Chondrocyte (in vitro differentiated cells): Measurements from ENCODE around the gene OLFML2B. TPM values are rescaled to one million over a fixed set of nuclear protein-coding genes. Genes with fewer than 3 reads are reported as not detected.

ENCODE experiments used
- DNase-seq: peaks from one replicate; pipeline ENCODE4 v3.0.0; 2021; ENCODE audit warnings: mixed read lengths, low spot score
- H3K27ac Mint-ChIP-seq: one replicate; pipeline ENCODE4 v1.8.0; 2021; ENCODE audit warnings: mild to moderate bottlenecking, moderate library complexity, mixed read lengths; ENCODE audit not compliant: unreplicated experiment
- H3K27me3 Mint-ChIP-seq: 2 replicates; pipeline ENCODE4 v1.8.0; 2021; ENCODE audit warnings: low read depth, mixed read lengths
- H3K36me3 Mint-ChIP-seq: 2 replicates; pipeline ENCODE4 v1.8.0; 2021; ENCODE audit warnings: low read depth, mixed read lengths
- H3K4me1 Mint-ChIP-seq: 2 replicates; pipeline ENCODE4 v1.8.0; 2021; ENCODE audit warnings: low read depth, mild to moderate bottlenecking, mixed read lengths
- H3K4me3 Mint-ChIP-seq: one replicate; pipeline ENCODE4 v1.8.0; 2021; ENCODE audit warnings: mild to moderate bottlenecking, moderate library complexity, mixed read lengths; ENCODE audit not compliant: unreplicated experiment
- H3K9me3 Mint-ChIP-seq: 2 replicates; pipeline ENCODE4 v1.8.0; 2021; ENCODE audit warnings: low read depth, mixed read lengths
- total RNA-seq: library from RNA; stranded (reverse); gene quantifications from 3 replicates; pipeline ENCODE4 v1.2.1, GENCODE V29; 2021
- TF ChIP-seq, protein P1 (sequence below): fragments of 200-600 bp; sonication (generic); IDR thresholded peaks from 2 replicates; pipeline ENCODE4 v1.5.0; 2021; ENCODE audit warnings: antibody characterized with exemption, mild to moderate bottlenecking, moderate library complexity

OLFML2B gene
- total RNA-seq, 1 donor from 2014 or later: 120 TPM

DNA sequence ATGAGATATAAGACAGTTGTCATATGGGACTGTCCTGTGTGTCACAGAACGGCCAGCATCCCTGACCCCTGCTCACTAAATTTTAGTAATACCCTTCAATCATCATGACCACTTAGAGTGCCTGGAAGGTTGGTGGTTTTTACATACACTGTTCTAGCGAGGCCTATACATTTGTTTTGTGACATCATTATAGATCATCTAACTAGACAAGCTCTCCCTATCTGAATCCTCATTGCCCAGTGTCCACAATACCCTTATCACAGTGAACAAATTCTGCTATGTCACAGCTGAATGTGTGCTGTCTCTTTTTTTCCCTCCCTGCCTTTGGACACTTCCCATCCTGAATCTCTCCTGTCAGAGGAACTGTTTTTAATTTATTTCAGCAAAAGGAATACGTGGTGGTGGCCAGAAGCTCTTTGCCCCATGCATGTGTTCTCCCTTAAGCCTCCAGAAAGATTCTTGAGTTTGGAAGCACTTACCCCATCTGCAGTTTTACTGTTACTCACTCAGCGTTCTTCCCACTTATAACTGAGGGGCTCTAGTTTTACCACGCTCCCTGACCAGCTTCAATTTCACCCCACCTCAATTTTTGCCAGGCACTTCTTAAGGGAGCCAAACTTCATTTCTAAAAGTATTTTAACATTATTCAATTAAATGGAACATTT is 70.3 kb downstream of the OLFML2B start:
- DNase-seq: no peak
- H3K9me3 Mint-ChIP-seq: peaks cover 4% of the 10 kb centered on the region
- peak overlapping the region; percentile 94 for H3K27ac Mint-ChIP-seq
- no peaks in the 10 kb centered on the region for H3K36me3 Mint-ChIP-seq
- peaks cover 77% of the 10 kb centered on the region for H3K4me1 Mint-ChIP-seq
- H3K4me3 Mint-ChIP-seq: no peak overlapping the region
- H3K27me3 Mint-ChIP-seq: no peaks in the 10 kb centered on the region
- TF ChIP-seq, protein P1, sequence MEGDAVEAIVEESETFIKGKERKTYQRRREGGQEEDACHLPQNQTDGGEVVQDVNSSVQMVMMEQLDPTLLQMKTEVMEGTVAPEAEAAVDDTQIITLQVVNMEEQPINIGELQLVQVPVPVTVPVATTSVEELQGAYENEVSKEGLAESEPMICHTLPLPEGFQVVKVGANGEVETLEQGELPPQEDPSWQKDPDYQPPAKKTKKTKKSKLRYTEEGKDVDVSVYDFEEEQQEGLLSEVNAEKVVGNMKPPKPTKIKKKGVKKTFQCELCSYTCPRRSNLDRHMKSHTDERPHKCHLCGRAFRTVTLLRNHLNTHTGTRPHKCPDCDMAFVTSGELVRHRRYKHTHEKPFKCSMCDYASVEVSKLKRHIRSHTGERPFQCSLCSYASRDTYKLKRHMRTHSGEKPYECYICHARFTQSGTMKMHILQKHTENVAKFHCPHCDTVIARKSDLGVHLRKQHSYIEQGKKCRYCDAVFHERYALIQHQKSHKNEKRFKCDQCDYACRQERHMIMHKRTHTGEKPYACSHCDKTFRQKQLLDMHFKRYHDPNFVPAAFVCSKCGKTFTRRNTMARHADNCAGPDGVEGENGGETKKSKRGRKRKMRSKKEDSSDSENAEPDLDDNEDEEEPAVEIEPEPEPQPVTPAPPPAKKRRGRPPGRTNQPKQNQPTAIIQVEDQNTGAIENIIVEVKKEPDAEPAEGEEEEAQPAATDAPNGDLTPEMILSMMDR: no peak

- H3K9me3 Mint-ChIP-seq: peaks cover 4% of the 10 kb centered on the region
- TF ChIP-seq, protein P1: no peak
- no peaks in the 10 kb centered on the region for H3K27me3 Mint-ChIP-seq
- H3K27ac Mint-ChIP-seq: peak overlapping the region; percentile 57
- peaks cover 73% of the 10 kb centered on the region for H3K4me1 Mint-ChIP-seq
- no peak for DNase-seq
- H3K4me3 Mint-ChIP-seq: no peak overlapping the region
- H3K36me3 Mint-ChIP-seq: no peaks in the 10 kb centered on the region
Measured at GRCh38 chr1:161952607-161953172, 71.0 kb downstream of the OLFML2B start.

GRCh38 chr1:161951646-161952045 is 72.0 kb downstream of the OLFML2B start:
- no peaks in the 10 kb centered on the region for H3K27me3 Mint-ChIP-seq
- peaks cover 71% of the 10 kb centered on the region for H3K4me1 Mint-ChIP-seq
- no peak overlapping the region for H3K27ac Mint-ChIP-seq
- no peak overlapping the region for H3K4me3 Mint-ChIP-seq
- H3K36me3 Mint-ChIP-seq: peaks cover 4% of the 10 kb centered on the region
- H3K9me3 Mint-ChIP-seq: peaks cover 8% of the 10 kb centered on the region
- TF ChIP-seq, protein P1: no peak
- DNase-seq: no peak

GRCh38 chr1:161950377-161950776 is 73.3 kb downstream of the OLFML2B start:
- no peak for DNase-seq
- no peak overlapping the region for H3K4me3 Mint-ChIP-seq

DNA sequence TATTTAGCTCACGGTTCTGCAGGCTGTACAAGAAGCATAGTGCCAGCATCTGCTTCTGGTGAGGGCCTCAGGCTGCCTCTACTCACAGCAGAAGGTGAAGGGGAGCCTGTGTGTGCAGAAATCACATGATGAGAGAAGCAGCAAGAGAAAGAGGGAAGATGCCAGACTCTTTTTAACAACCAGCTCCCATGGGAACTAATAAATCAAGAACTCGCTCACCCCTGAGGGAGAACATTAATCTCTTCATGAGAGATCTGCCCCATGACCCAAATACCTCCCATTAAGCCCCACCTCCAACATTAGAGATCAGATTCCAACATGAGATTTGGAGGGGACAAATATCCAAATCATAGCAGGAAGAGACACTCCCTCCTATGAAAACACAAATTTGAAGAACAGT is 74.1 kb downstream of the OLFML2B start:
- Mint-ChIP-seq H3K27ac (peak overlapping the region; percentile 70), H3K4me1 (peaks cover 69% of the 10 kb centered on the region), H3K4me3 (no peak overlapping the region), H3K36me3 (peaks cover 4% of the 10 kb centered on the region), H3K9me3 (peaks cover 8% of the 10 kb centered on the region), H3K27me3 (no peaks in the 10 kb centered on the region)
- DNase-seq: no peak
- TF ChIP-seq, protein P1: no peak

More at GRCh38 chr1:161950377-161950776, 73.3 kb downstream of the OLFML2B start:
- Mint-ChIP-seq H3K4me1 (peaks cover 71% of the 10 kb centered on the region), H3K36me3 (peaks cover 4% of the 10 kb centered on the region), H3K27me3 (no peaks in the 10 kb centered on the region), H3K9me3 (peaks cover 8% of the 10 kb centered on the region), H3K27ac (no peak overlapping the region)
- TF ChIP-seq, protein P1: no peak
